Measurements from ENCODE around the gene PDXP.

GRCh38 chr22:37659066-37659896 lies 758 bp downstream of the PDXP start:
- no peak for TF ChIP-seq CTCF (IDR thresholded peaks at IDR 0.05; ENCODE audit: insufficient read depth, low read depth, low read length)
- no peak for TF ChIP-seq EZH2 (IDR thresholded peaks at IDR 0.05; ENCODE audit: insufficient read depth, low read length)
